D721Med (cell line): ENCODE results near the gene ELAVL3.
A peak's percentile ranks its signal among the peaks of the same experiment; 100 is the strongest.

Experiments used
- DNase-seq: peaks from one replicate; pipeline ENCODE4 v3.0.0; 2011; ENCODE audit warnings: low spot score; ENCODE audit not compliant: insufficient read length
- FAIRE-seq: peaks from 2 replicates; lab custom pipeline; 2011; peaks lifted over from hg19 to GRCh38; lab: Jason Lieb, UNC
- TF ChIP-seq, protein P1 (sequence below): IDR thresholded peaks from 2 replicates; pipeline ENCODE4 v1.5.1; 2012; ENCODE audit warnings: mild to moderate bottlenecking, control low read depth; ENCODE audit not compliant: insufficient read depth; ENCODE audit errors: missing control alignments

Gene ELAVL3

DNA sequence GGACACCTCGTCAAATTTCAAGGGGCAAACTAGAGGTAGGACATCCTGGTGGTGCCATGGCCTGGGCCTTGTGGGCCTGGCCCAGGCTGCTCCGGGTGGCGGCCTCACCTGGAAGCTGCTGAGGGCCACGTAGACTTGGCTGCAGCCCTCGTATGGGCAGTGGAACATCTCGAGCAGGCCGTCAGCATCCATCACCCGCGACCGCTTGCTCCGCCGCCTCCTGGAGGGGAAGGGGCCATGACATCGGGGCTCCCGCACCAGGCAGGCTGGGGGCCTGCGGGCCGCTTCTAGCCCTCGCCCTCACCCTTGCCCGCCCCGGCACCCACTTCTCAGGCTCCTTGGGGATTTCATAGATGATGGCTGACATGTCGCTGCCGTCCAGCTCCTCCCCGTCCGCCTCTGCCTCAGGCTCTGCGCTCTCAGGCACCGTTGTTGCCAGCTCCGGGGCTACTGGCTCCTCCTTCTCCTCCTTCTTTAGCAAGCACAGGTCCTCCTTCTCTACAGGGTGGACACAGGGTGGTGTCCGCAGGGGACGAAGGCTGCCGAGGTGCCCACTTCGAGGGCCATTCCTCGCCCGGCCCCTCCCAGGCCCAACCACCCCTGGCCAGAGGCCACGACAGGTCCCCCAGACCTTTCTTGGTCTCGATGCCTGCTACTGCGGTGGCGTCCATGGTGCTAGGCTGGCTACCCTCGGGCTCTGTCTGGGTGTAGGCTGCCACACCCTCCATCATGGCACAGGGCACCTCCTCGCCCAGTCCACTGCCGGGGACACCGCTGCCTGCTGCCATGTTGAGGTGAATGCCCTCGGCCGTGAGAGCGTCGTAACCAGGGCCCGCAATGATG is 6.0 kb upstream of the ELAVL3 start:
- DNase-seq (no peak), FAIRE-seq (no peak)
- TF ChIP-seq, protein P1, sequence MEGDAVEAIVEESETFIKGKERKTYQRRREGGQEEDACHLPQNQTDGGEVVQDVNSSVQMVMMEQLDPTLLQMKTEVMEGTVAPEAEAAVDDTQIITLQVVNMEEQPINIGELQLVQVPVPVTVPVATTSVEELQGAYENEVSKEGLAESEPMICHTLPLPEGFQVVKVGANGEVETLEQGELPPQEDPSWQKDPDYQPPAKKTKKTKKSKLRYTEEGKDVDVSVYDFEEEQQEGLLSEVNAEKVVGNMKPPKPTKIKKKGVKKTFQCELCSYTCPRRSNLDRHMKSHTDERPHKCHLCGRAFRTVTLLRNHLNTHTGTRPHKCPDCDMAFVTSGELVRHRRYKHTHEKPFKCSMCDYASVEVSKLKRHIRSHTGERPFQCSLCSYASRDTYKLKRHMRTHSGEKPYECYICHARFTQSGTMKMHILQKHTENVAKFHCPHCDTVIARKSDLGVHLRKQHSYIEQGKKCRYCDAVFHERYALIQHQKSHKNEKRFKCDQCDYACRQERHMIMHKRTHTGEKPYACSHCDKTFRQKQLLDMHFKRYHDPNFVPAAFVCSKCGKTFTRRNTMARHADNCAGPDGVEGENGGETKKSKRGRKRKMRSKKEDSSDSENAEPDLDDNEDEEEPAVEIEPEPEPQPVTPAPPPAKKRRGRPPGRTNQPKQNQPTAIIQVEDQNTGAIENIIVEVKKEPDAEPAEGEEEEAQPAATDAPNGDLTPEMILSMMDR: no peak

DNA sequence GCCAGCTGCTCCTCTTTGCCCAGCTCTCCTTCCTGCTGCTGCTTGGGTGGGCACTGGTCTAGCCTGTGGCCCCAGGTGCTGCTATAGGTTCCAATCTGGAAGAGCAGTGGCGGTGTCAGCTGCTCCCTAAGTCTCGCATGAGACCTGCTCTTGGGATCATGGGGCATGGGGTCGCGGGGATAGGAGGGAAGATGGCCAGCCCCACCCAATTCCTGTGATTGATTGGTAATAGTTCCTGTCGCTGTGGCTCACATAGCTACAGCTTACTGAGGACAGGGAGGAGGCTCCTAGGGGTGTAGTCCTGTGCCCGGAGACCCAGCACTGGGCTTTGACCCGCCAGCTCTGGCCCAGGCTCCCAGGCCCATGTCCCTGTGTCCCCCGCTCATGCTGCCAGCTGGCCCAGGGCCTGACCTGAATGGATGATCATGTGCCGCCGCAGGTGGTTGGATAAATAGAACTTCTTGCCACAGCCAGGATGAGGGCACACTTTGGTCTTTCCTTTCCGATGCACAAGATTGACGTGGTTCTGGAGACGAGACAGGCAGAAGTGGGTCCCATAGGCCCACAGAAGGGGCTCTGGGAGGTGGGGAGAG is 4.5 kb upstream of the ELAVL3 start:
- FAIRE-seq (no peak), DNase-seq (no peak)
- TF ChIP-seq, protein P1: no peak

DNA sequence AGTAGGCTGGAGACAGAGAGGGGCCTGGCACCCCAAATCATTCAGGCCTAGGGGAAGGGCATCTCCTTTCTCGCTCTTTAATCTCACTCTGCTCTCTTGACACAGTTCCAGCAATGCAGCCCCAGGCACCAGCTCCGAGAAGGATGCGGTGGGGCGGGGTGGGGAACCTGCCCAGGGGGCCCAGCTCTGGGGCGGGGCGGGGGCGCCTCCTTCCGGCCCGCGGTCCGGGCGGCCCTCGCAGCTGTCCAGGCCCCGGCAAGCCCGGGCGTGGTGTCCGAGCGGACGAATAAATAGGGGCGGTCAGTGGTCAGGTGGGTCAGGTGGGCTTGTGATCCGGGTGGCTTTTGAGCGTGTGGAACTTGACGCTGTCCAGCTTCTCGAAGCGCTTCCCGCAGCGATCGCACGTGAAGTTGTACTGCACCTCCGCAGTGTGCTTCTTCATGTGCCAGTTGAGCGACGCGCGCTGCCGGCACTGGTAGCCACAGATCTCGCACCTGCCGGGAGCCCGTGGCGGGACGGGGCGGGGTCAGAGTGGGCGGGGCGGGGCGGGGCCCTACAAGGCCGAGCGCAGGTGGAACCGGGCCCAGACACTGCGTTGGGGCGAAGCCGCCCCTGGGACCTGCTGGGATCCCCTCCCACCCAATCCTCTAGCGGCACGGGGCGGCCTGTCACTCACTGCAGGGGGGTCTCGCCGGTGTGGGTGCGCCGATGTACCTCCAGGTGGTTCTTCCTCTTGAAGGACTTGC is 2.7 kb upstream of the ELAVL3 start:
- TF ChIP-seq, protein P1: no peak
- no peak for FAIRE-seq
- no peak for DNase-seq

DNA sequence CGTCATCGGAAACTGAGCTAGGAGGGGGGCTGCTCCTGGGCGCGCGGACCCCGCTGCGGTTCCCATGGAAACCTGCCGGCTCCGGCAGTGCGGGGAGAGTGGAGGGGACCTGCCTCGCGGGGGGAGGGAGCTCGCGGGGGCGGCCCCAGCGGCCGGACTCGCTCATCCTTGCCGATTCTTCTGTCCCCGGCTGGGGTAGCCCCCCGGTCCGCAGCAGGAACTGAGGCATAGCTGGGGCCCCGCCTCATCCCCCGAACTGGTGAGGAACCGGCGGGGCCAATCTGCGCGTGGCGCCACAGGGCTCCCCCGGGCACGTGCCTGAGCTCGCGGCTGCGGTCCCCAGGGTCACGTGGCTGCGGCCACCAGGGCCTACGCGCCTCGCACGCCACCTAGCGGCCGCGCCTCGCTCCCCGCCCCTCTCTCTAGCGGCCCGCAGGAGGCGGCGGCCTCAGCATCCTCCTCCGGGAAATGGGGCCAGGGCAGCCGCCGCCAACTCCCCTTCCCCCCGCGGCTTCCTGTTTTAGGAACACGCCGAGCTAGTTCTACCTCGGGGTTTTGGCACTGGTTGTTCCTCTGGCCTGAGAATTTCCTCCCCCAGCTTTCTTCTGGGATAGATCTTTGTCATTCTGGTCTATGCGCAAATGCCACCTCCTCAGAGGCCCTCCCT is 1.7 kb upstream of the ELAVL3 start:
- peak; percentile 92 for DNase-seq
- FAIRE-seq: no peak
- TF ChIP-seq, protein P1: peak; percentile 90

DNA sequence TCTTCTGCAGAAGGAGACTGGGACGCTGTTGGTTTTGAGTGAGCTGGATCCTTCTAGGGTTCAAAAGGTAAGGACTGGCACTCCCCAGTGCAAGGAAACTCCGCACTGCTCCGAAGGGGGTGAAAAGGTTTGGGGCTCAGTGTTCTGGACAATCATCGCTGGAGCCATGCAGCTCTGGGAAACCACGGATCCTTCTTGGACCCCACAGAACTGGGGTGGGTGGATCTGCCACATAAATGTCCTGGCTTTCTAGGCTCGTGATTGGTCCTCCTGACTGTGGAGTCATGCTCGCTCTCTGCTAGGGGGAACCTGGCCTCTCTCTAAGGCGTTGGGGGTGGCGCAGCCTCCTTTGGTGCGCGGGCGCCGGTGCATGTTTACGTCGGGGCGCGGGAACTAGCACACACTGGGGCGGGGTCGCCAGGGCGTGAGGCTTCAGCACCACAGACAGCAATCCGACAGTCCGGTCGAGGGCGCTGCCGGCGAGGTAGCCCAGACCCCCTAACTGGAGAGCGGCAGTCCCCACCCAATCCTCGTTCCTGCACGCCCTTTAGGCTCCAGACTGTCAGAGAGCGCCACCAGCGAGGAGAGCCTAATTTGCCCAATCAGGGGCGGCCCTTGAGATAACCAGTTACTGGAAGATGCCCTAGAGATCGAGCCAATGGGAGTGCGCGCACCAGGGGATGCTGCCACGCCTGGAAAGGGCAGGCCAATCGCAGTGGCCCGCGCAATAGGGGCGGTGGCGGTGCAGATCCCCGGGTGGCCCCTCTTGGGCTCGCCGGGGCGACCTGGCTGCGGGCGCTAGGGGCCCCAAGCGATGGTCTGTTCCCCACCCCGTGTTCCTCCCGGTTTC is 913 bp upstream of the ELAVL3 start:
- TF ChIP-seq, protein P1: no peak
- FAIRE-seq: no peak
- DNase-seq: peak; percentile 91

DNA sequence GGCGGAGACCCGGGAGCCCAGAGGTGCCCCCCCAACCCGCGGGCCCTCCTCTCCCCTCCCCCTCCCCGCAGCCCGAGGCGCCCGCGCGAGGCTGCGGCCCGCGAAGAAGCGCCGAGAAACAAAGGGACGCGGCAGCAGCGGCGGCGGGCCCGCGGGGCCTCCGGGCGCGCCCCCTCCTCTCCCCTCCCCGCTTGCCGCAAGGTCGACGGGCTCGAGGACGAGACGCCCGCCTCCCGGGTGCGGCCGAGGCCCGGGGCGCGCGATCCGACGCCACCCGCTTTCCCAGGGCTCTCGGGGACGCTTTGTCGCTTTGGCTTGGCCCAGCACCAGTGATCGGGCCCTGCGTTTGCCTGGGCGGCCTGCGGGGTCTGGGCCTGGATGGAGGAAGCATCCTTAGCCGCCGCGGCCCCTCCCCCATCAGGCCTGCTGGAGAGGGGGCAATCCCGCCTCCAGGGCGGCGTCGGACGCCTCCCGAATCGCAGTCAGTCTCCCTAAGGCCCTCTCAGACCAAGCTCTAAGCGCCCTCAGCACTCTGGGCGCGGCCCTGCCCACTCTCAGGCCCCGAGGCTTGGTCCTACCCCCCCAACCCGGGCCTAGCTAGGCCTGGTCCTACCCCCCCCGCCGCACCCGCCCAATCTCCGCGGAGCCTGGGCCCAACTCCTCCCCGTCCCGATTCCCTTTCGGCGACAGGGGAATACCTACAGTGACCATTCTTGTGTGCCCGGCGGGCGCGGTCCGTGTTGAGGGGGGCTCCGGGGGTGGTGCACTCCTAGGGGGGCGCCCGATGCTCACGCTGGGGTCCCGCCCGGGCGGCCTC is 740 bp downstream of the ELAVL3 start:
- DNase-seq (no peak), FAIRE-seq (no peak)
- TF ChIP-seq, protein P1: no peak
